Hepatocyte (in vitro differentiated cells): ENCODE data around the gene CHRNB1. TPM values are rescaled to one million over a fixed set of nuclear protein-coding genes. Genes with fewer than 3 reads are reported as not detected.

Experiments
- DNase-seq: peaks from one replicate; pipeline ENCODE4 v3.0.0-alpha.2; 2016; ENCODE audit warnings: low spot score
- H2AFZ ChIP-seq: fragments of 200-600 bp; sonication (generic); 2 replicates; pipeline ENCODE4 v1.6.0; 2016; ENCODE audit warnings: antibody characterized with exemption, mild to moderate bottlenecking
- H3K27ac ChIP-seq: fragments of 200-600 bp; sonication (generic); 2 replicates; pipeline ENCODE4 v1.5.1; 2016; ENCODE audit warnings: mild to moderate bottlenecking
- H3K27me3 ChIP-seq: fragments of 200-600 bp; sonication (generic); 2 replicates; pipeline ENCODE4 v1.6.1; 2016
- H3K36me3 ChIP-seq: fragments of 200-600 bp; sonication (generic); replicated peaks from 2 replicates; pipeline ENCODE4 v1.5.1; 2016; ENCODE audit warnings: low read depth; ENCODE audit not compliant: insufficient read depth
- H3K4me1 ChIP-seq: fragments of 200-600 bp; sonication (generic); 2 replicates; pipeline ENCODE4 v1.5.1; 2016; ENCODE audit warnings: mild to moderate bottlenecking, moderate library complexity; ENCODE audit not compliant: insufficient read depth
- H3K4me2 ChIP-seq: fragments of 200-600 bp; sonication (generic); 2 replicates; pipeline ENCODE4 v1.6.0; 2016
- H3K4me3 ChIP-seq: fragments of 200-600 bp; sonication (generic); 2 replicates; pipeline ENCODE4 v1.5.1; 2016; ENCODE audit warnings: mild to moderate bottlenecking
- H3K79me2 ChIP-seq: fragments of 200-600 bp; sonication (generic); 2 replicates; pipeline ENCODE4 v1.6.0; 2017; ENCODE audit warnings: mild to moderate bottlenecking
- H3K9me2 ChIP-seq: fragments of 200-600 bp; sonication (generic); replicated peaks from 2 replicates; pipeline ENCODE4 v1.6.0; 2017; ENCODE audit warnings: mild to moderate bottlenecking; ENCODE audit not compliant: insufficient read depth
- H3K9me3 ChIP-seq: fragments of 200-600 bp; sonication (generic); 2 replicates; pipeline ENCODE4 v1.5.1; 2016; ENCODE audit warnings: low read depth, mild to moderate bottlenecking
- H4K20me1 ChIP-seq: fragments of 200-600 bp; sonication (generic); 2 replicates; pipeline ENCODE4 v1.6.0; 2016; ENCODE audit warnings: mild to moderate bottlenecking; ENCODE audit not compliant: insufficient read depth, poor library complexity, severe bottlenecking
- CTCF ChIP-seq: fragments of 200-600 bp; sonication (generic); IDR thresholded peaks from 2 replicates; pipeline ENCODE4 v1.5.1; 2016; ENCODE audit warnings: antibody characterized with exemption, mild to moderate bottlenecking; ENCODE audit not compliant: poor library complexity
- EZH2 ChIP-seq: fragments of 200-600 bp; sonication (generic); IDR thresholded peaks from 2 replicates; pipeline ENCODE4 v1.6.1; 2016; ENCODE audit warnings: antibody characterized with exemption, mild to moderate bottlenecking, borderline replicate concordance
- EZH2phosphoT487 ChIP-seq: fragments of 200-600 bp; sonication (generic); IDR thresholded peaks from one replicate; pipeline ENCODE4 v1.6.1; 2018; ENCODE audit warnings: antibody characterized with exemption, mild to moderate bottlenecking, low read depth, moderate library complexity; ENCODE audit not compliant: unreplicated experiment, severe bottlenecking
- WGBS: methylation state at CpG from one replicate; pipeline ENCODE4 v1.1.6; 2016; ENCODE audit warnings: low lambda C conversion rate; ENCODE audit errors: missing lambda C conversion rate; 5-methylcytosine and 5-hydroxymethylcytosine counted together
- polyA plus RNA-seq: library from polyadenylated mRNA; unstranded; fragments of >200 nt; fragmentation: Nextera tagmentation; extraction: Ambion mirVana; gene quantifications from 2 replicates; pipeline ENCODE4 v1.2.1, GENCODE V29; 2016
- total RNA-seq: library from RNA; depleted of rRNA; stranded (reverse); fragments of >200 nt; gene quantifications from 2 replicates; pipeline ENCODE4 v1.2.3, GENCODE V29; 2014

Gene CHRNB1
- total and polyA plus RNA-seq, 2 experiments from 2014 or later = 10.9 to 17.5 TPM

- TF ChIP-seq CTCF (no peak), EZH2phosphoT487 (no peak), EZH2 (no peak)
- no peak for DNase-seq
- H3K27ac ChIP-seq = no peak overlapping the region
- H3K27me3 ChIP-seq = no peaks in the 10 kb centered on the region
- H4K20me1 ChIP-seq = peaks cover 43% of the 10 kb centered on the region
- H3K4me2 ChIP-seq = no peak overlapping the region
- 97% methylated on average over 8 of the region's 10 CpGs for WGBS
- no peaks in the 10 kb centered on the region for H3K9me3 ChIP-seq
- no peak overlapping the region for H3K4me3 ChIP-seq
- H3K36me3 ChIP-seq = peaks cover 4% of the 10 kb centered on the region
- H3K9me2 ChIP-seq = no peaks in the 10 kb centered on the region
- H2AFZ ChIP-seq = no peak overlapping the region
- no peaks in the 10 kb centered on the region for H3K4me1 ChIP-seq
- H3K79me2 ChIP-seq = peaks cover 54% of the 10 kb centered on the region
These were observed 52.4 kb downstream of the CHRNB1 start for GRCh38 chr17:7497228-7497627.

GRCh38 chr17:7497636-7498035, 52.8 kb downstream of the CHRNB1 start:
- Histone ChIP-seq H2AFZ (no peak overlapping the region), H3K9me3 (no peaks in the 10 kb centered on the region), H3K4me2 (no peak overlapping the region), H3K27me3 (no peaks in the 10 kb centered on the region), H3K4me1 (no peaks in the 10 kb centered on the region), H3K79me2 (peaks cover 50% of the 10 kb centered on the region), H4K20me1 (peaks cover 39% of the 10 kb centered on the region), H3K9me2 (no peaks in the 10 kb centered on the region), H3K4me3 (no peak overlapping the region), H3K27ac (no peak overlapping the region), H3K36me3 (peaks cover 4% of the 10 kb centered on the region)
- WGBS = 98% methylated on average over 14 of the region's 14 CpGs
- TF ChIP-seq CTCF = no peak
- no peak for TF ChIP-seq EZH2phosphoT487
- TF ChIP-seq EZH2 = no peak
- DNase-seq = no peak

- 97% methylated on average over 11 of the region's 11 CpGs for WGBS
- H3K9me2 ChIP-seq = no peaks in the 10 kb centered on the region
- H3K27me3 ChIP-seq = no peaks in the 10 kb centered on the region
- no peak overlapping the region for H3K4me3 ChIP-seq
- peaks cover 4% of the 10 kb centered on the region for H3K36me3 ChIP-seq
- no peak overlapping the region for H3K4me2 ChIP-seq
- H3K4me1 ChIP-seq = no peaks in the 10 kb centered on the region
- H4K20me1 ChIP-seq = peaks cover 23% of the 10 kb centered on the region
- no peak overlapping the region for H3K27ac ChIP-seq
- no peak for TF ChIP-seq EZH2
- no peak for TF ChIP-seq EZH2phosphoT487
- no peak for TF ChIP-seq CTCF
- no peak for DNase-seq
- no peaks in the 10 kb centered on the region for H3K9me3 ChIP-seq
- peaks cover 35% of the 10 kb centered on the region for H3K79me2 ChIP-seq
- H2AFZ ChIP-seq = no peak overlapping the region
These were observed 54.3 kb downstream of the CHRNB1 start for GRCh38 chr17:7499161-7499560.

GRCh38 chr17:7501729-7502128, 56.9 kb downstream of the CHRNB1 start:
- Histone ChIP-seq H3K9me2 (no peaks in the 10 kb centered on the region), H4K20me1 (no peaks in the 10 kb centered on the region), H3K27me3 (no peaks in the 10 kb centered on the region), H3K9me3 (no peaks in the 10 kb centered on the region), H3K4me1 (no peaks in the 10 kb centered on the region), H2AFZ (no peak overlapping the region), H3K27ac (no peak overlapping the region), H3K4me3 (no peak overlapping the region), H3K79me2 (peaks cover 9% of the 10 kb centered on the region), H3K36me3 (peaks cover 4% of the 10 kb centered on the region), H3K4me2 (no peak overlapping the region)
- no peak for DNase-seq
- TF ChIP-seq EZH2phosphoT487 (no peak), CTCF (no peak), EZH2 (no peak)
- 92% methylated on average over 14 of the region's 14 CpGs for WGBS
